ENCODE results near the gene SLC25A45.

GRCh38 chr11:65351511-65351910 lies 30.9 kb downstream of the SLC25A45 start:
- TF ChIP-seq, protein P1, sequence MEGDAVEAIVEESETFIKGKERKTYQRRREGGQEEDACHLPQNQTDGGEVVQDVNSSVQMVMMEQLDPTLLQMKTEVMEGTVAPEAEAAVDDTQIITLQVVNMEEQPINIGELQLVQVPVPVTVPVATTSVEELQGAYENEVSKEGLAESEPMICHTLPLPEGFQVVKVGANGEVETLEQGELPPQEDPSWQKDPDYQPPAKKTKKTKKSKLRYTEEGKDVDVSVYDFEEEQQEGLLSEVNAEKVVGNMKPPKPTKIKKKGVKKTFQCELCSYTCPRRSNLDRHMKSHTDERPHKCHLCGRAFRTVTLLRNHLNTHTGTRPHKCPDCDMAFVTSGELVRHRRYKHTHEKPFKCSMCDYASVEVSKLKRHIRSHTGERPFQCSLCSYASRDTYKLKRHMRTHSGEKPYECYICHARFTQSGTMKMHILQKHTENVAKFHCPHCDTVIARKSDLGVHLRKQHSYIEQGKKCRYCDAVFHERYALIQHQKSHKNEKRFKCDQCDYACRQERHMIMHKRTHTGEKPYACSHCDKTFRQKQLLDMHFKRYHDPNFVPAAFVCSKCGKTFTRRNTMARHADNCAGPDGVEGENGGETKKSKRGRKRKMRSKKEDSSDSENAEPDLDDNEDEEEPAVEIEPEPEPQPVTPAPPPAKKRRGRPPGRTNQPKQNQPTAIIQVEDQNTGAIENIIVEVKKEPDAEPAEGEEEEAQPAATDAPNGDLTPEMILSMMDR (IDR thresholded peaks at IDR 0.05) = no peak
- no peak for TF ChIP-seq POLR2A (IDR thresholded peaks at IDR 0.05)
